Motor neuron (in vitro differentiated cells): Measurements from ENCODE around the gene BDKRB1. TPM values are rescaled to one million over a fixed set of nuclear protein-coding genes. Genes with fewer than 3 reads are reported as not detected.
A peak's percentile ranks its signal among the peaks of the same experiment; 100 is the strongest.

Source experiments
- ATAC-seq, 8 experiments: fragments of 200-7000 bp; cut with Tn5 transposase; replicated peaks in 6 of 8; 2 replicates each; pipeline ENCODE4 v1.8.0; 2021; ENCODE audit warnings: mild to moderate bottlenecking in 8 of 8, moderate library complexity in 8 of 8
- H3K27ac ChIP-seq, 2 donors: fragments of 250-450 bp; sonication (Bioruptor Pico); 2 replicates each; pipeline ENCODE4 v1.9.0; 2021; ENCODE audit warnings: antibody characterized with exemption in 2 of 2, mild to moderate bottlenecking in 2 of 2, moderate library complexity in 1 of 2
- H3K4me1 ChIP-seq, 2 donors: fragments of 250-450 bp; sonication (Bioruptor Pico); replicated peaks in 1 of 2; 2 replicates each; pipeline ENCODE4 v1.6.1; 2021; ENCODE audit warnings: antibody characterized with exemption in 2 of 2, mild to moderate bottlenecking in 2 of 2, moderate library complexity in 1 of 2
- H3K4me3 ChIP-seq, 5 donors: fragments of 250-450 bp; sonication (Bioruptor Pico); 2 replicates each; pipeline ENCODE4 v1.9.0; 2021; ENCODE audit warnings: antibody characterized with exemption in 5 of 5, mild to moderate bottlenecking in 5 of 5, moderate library complexity in 4 of 5
- WGBS, 10 experiments: fragments of 450-650 bp; shearing (Covaris generic); methylation state at CpG; one replicate each; pipeline ENCODE4 v1.0.0; 2022; 5-methylcytosine and 5-hydroxymethylcytosine counted together
- in situ Hi-C, 9 experiments: fragments of 400-800 bp; cut with MboI; loops; one replicate each; pipeline ENCODE4 v1.15.0; 2021; ENCODE audit warnings: low sequenced_read_pairs in 9 of 9, low pct_unique_long_range_greater_than_20kb in 2 of 9; ENCODE audit not compliant: unreplicated experiment in 9 of 9
- total RNA-seq, 8 experiments: library from RNA; unstranded; fragments of 300-600 nt; gene quantifications; 2 replicates each; pipeline versions ENCODE4 v1.2.3 to v1.2.4, GENCODE V29; 2022

BDKRB1 gene
- total RNA-seq, 8 experiments from 2014 or later = 0.19 to 4.7 (median 0.27) TPM; not detected in 1

DNA sequence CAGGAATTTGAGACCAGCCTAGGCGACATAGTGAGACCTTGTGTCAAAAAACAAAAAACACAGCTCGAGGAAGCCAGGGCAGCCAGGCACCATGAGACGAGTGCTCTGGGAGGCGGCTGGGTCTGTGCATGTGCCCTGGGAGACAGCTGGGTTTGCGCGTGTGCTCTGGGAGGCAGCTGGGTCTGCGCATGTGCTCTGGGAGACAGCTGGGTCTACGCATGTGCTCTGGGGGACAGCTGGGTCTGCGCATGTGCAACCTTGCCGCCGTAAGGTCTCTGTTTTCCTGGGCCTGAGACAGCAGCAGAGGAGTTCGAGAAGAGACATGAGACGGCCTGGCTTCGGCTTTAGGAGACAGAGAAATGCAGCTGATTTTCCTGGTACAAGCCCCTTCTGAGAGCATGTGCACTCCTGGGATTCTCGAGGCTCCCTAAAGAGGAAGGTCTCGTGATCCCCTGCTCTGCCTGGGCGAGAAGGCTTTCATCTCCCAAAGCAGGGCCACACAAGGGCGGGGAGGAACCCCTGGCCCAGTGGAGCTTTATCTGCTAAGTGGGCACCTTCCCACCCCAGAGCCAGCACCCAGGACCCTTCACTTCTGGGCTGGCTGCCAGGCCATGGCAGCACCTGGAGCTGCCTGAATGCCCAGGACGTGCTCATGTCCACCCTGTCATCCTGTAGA is 3.5 kb upstream of the BDKRB1 start:
- Histone ChIP-seq H3K4me1 (peaks cover 0 to 8% of the 10 kb centered on the region in 2 donors), H3K4me3 (no peak overlapping the region), H3K27ac (no peak overlapping the region)
- 20 to 93% (median 85%) methylated on average over 1 to 12 of the region's 19 CpGs; no CpG with 5 or more reads in 4 of the 10 experiments for WGBS, 10 experiments
- ATAC-seq = peak in 7 of 8 experiments; percentile 6 to 40 (median 24)
- in situ Hi-C loops = loop anchor here in 4 of 9 experiments (25.0 kb wide), 3 partner anchors 140 to 690 kb away; no protein-coding TSS in a partner anchor

GRCh38 chr14:96252999-96253539 is 2.9 kb upstream of the BDKRB1 start:
- in situ Hi-C loops = loop anchor here in 4 of 9 experiments (25.0 kb wide), 3 partner anchors 141 to 691 kb away; no protein-coding TSS in a partner anchor

DNA sequence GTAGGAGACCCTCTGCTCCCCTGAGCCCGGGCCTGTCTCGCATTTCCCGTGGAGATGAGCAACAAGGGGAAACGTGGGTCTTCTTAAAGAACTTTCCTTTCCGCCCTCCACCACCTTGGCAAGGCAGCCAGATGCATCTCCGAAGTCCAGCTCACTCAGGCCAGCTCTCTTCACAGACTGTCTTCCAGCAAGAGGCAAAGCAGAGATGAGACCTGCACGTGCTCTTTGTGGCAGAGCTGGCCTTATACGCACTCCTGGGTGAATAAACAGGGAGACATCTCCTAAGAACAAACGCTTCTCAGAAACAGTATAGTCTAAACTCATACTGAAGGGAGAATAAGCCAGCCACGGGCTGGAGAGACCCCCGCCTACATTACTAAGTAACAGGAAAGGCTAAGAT is 1.3 kb upstream of the BDKRB1 start:
- in situ Hi-C loops = loop anchor here in 4 of 9 experiments (25.0 kb wide), 3 partner anchors 142 to 692 kb away; no protein-coding TSS in a partner anchor
- WGBS, 10 experiments = 50 to 95% (median 88%) methylated on average over 1 to 8 of the region's 11 CpGs; no CpG with 5 or more reads in 3 of the 10 experiments
- no peak for ATAC-seq

More at GRCh38 chr14:96252999-96253539, 2.9 kb upstream of the BDKRB1 start:
- peak in 7 of 8 experiments; percentile 68 to 99 (median 93) for ATAC-seq
- H3K4me1 ChIP-seq = peaks cover 0 to 8% of the 10 kb centered on the region in 2 donors
- H3K4me3 ChIP-seq = no peak overlapping the region
- WGBS, 10 experiments = 20 to 80% (median 47%) methylated on average over 1 to 6 of the region's 9 CpGs
- no peak overlapping the region for H3K27ac ChIP-seq

DNA sequence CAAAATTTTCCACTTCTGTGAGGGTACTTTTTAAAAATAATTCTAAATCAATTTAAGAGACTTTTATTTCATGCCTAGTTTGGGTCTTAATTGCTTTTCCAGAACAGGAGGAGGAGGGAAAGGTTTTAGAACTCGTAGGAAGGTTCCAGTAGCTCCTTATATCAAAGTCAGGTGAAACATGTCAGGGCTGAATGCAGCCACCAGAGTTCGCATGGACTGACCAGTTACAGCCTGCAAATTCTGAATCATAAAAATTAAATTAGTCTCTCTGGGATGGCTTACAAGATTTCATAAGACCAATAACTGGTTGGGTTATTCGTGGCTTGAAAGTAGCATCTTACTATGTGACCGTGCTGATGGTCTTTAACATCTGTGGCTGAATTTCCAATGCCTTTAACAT is 397 bp downstream of the BDKRB1 start:
- H3K4me1 ChIP-seq = peaks cover 0 to 8% of the 10 kb centered on the region in 2 donors
- no peak for ATAC-seq
- in situ Hi-C loops = loop anchor here in 4 of 9 experiments (25.0 kb wide), 3 partner anchors 144 to 694 kb away; no protein-coding TSS in a partner anchor
- no peak overlapping the region for H3K27ac ChIP-seq
- H3K4me3 ChIP-seq = no peak overlapping the region
- WGBS, 10 experiments = 56 to 100% (median 66%) methylated on average over 1 to 4 of the region's 4 CpGs; no CpG with 5 or more reads in 1 of the 10 experiments

More for the DNA sequence above, 1.3 kb upstream of the BDKRB1 start:
- Histone ChIP-seq H3K27ac (no peak overlapping the region), H3K4me3 (no peak overlapping the region), H3K4me1 (peaks cover 0 to 8% of the 10 kb centered on the region in 2 donors)

- in situ Hi-C loops = loop anchor here in 4 of 9 experiments (25.0 kb wide), 3 partner anchors 145 to 695 kb away; no protein-coding TSS in a partner anchor
- H3K27ac ChIP-seq = no peak overlapping the region
- peaks cover 0 to 8% of the 10 kb centered on the region in 2 donors for H3K4me1 ChIP-seq
- 63 to 100% (median 73%) methylated on average over 1 to 6 of the region's 8 CpGs; no CpG with 5 or more reads in 2 of the 10 experiments for WGBS, 10 experiments
- ATAC-seq = no peak
- no peak overlapping the region for H3K4me3 ChIP-seq
These were observed 1.0 kb downstream of the BDKRB1 start for GRCh38 chr14:96257056-96257455.

DNA sequence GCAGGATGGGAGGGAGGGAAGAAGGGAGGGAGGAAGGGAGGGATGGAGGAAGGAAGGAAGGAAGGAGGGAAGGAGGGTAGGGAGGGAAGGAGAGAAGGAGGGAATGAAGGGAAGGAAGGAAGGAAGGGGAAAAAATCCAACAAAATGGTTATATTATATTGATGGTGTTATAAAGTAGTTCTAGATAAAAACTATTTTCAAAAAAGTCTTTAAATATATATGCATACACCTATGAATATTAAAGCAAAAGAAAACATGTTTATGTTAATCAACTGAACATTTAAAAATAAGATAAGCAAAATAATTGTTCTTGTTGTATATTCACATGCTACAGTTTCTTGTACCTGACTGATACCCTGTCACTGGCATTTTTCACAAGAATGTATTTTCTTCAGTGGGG is 1.9 kb downstream of the BDKRB1 start:
- Histone ChIP-seq H3K27ac (no peak overlapping the region), H3K4me3 (no peak overlapping the region), H3K4me1 (peaks cover 0 to 6% of the 10 kb centered on the region in 2 donors)
- in situ Hi-C loops = loop anchor here in 4 of 9 experiments (25.0 kb wide), 3 partner anchors 146 to 696 kb away; no protein-coding TSS in a partner anchor
- ATAC-seq = no peak

DNA sequence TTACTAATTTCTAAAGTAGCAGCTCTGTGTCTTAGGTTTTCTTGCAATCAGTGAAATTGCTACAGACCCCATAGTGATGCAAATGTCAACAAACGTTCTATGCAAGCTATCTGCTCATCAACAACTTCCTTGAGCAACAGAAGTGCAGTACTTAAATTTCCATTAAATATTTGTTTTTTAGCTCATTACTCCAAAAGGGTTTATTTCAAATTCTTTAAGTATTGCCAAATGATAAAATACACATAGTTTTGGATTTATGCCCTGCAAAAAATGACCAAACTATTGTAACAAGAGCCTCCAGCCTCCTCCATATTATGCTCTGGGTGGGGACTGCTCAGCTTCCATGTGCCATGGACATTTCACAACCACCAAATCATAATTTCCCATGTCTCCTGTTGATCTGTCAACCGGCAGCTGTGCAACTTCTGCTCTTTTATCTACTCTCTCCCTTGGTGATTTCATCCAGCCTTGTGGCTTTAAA is 4.4 kb downstream of the BDKRB1 start:
- peak in 2 of 8 experiments; percentile 89 for ATAC-seq
- no peaks in the 10 kb centered on the region for H3K4me1 ChIP-seq
- 10 to 75% (median 33%) methylated on average over 1 to 2 of the region's 2 CpGs; no CpG with 5 or more reads in 3 of the 10 experiments for whole genome bisulfite sequencing, 10 experiments
- H3K4me3 ChIP-seq = no peak overlapping the region
- in situ Hi-C loops = loop anchor here in 4 of 9 experiments (25.0 kb wide), 3 partner anchors 148 to 698 kb away; no protein-coding TSS in a partner anchor
- H3K27ac ChIP-seq = no peak overlapping the region

GRCh38 chr14:96261053-96261452 is 5.0 kb downstream of the BDKRB1 start:
- in situ Hi-C loops = loop anchor here in 4 of 9 experiments (25.0 kb wide), 3 partner anchors 149 to 699 kb away; no protein-coding TSS in a partner anchor
- no peak for ATAC-seq
- Histone ChIP-seq H3K4me3 (no peak overlapping the region), H3K4me1 (no peaks in the 10 kb centered on the region), H3K27ac (no peak overlapping the region)
- 58 to 100% (median 95%) methylated on average over 1 to 5 of the region's 5 CpGs; no CpG with 5 or more reads in 2 of the 10 experiments for WGBS, 10 experiments

DNA sequence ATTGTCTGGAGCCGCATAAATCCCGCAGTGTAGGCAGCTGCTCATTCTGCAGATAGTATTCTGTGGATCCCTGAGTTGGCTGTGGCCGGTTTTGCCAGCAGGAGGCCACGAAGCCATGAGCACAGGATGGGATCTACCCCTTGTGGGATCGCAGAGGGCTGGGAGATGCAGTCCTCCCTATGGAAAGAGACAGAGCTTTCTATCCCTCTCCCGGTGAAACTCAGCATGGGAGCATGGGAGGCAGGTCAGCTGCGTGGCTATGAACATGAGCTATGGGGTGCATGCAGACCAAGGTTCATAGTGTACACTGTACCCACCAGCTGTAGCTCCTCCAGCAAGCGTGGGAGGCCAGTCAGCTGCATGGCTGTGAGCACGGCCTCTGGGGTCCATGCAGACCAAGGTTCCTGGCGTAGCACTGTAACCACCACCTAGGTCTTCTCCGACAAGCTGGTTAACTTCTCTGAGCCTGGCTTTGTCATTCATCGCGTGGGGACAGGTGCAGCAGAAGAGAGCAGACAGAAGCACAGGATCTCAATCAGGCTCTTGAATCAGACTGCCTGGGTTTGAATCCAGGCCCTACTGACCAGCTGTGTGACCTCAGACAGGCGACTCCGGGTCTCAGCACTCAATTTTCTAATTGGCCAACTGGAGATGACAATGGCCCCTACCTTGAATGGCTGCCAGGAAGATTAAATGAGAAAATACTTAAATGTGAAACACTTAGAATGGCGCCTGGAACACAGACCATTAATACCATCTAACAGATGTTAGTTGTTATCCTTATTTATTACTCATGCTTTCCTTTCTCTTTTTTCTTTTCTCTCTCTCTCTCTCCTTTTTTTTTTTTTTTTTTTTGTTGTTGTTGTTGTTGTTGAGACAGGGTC is 6.0 kb downstream of the BDKRB1 start:
- Histone ChIP-seq H3K4me3 (no peak overlapping the region), H3K27ac (no peak overlapping the region), H3K4me1 (no peaks in the 10 kb centered on the region)
- ATAC-seq = peak in 1 of 8 experiments; percentile 7
- in situ Hi-C loops = loop anchor here in 4 of 9 experiments (25.0 kb wide), 3 partner anchors 150 to 700 kb away; no protein-coding TSS in a partner anchor
- WGBS, 10 experiments = 47 to 91% (median 81%) methylated on average over 1 to 10 of the region's 16 CpGs; no CpG with 5 or more reads in 1 of the 10 experiments

- Histone ChIP-seq H3K4me1 (no peaks in the 10 kb centered on the region), H3K4me3 (no peak overlapping the region), H3K27ac (no peak overlapping the region)
- in situ Hi-C loops = loop anchor here in 4 of 9 experiments (25.0 kb wide), 3 partner anchors 151 to 701 kb away; no protein-coding TSS in a partner anchor
- ATAC-seq = no peak
- 50 to 95% (median 84%) methylated on average over 1 to 10 of the region's 20 CpGs; no CpG with 5 or more reads in 2 of the 10 experiments for WGBS, 10 experiments
These were observed 7.6 kb downstream of the BDKRB1 start for GRCh38 chr14:96263347-96264199.

GRCh38 chr14:96264200-96264553 is 8.2 kb downstream of the BDKRB1 start:
- H3K4me1 ChIP-seq = no peaks in the 10 kb centered on the region
- no peak overlapping the region for H3K4me3 ChIP-seq
- in situ Hi-C loops = loop anchor here in 4 of 9 experiments (25.0 kb wide), 3 partner anchors 152 to 702 kb away; no protein-coding TSS in a partner anchor
- no peak overlapping the region for H3K27ac ChIP-seq
- 91 to 100% (median 98%) methylated on average over 3 to 9 of the region's 14 CpGs; no CpG with 5 or more reads in 5 of the 10 experiments for WGBS, 10 experiments
- no peak for ATAC-seq
